ENCODE results near the gene PTPRA. TPM values are rescaled to one million over a fixed set of nuclear protein-coding genes. Genes with fewer than 3 reads are reported as not detected.

The PTPRA gene
- total and polyA plus RNA-seq, 2 of the 4 experiments (the other 2 are of a cell fraction) = 35.0 to 50.0 TPM

DNA sequence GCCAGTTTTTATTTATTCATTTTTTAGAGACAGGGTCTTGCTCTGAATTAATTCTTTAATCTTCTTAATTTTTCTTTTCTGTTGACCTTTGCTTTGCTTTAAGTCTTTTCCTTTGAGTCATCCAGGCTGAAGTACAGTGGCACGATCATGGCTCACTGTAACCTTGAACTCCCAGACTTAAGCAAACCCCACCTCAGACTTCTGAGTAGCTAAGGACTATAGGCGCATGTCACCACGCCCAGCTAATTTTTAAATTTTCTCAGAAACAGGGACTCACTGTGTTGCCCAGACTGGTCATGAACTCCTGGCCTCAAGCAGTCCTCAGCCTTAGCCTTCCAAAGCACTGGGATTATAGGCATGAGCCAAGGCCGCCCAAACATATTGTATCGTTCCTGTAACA, 98.8 kb downstream of the PTPRA start:
- intact Hi-C loops (cut with micrococcal nuclease) (no loop called here), dilution Hi-C loops (cut with HindIII; ENCODE audit: low sequenced_read_pairs, unreplicated experiment) (no loop called here), in situ Hi-C loops (cut with MboI; ENCODE audit: low sequenced_read_pairs) (no loop called here)
- ATAC-seq (ENCODE audit: low read depth) (no peak), DNase-seq (no peak)
- Histone ChIP-seq H3K27me3 (ENCODE audit: control insufficient read depth, insufficient read depth, low read length) (no peaks in the 10 kb centered on the region), H2BK120ac (ENCODE audit: low read depth, low read length) (no peak overlapping the region), H3K14ac (replicated peaks; ENCODE audit: low read depth, low read length) (no peak overlapping the region), H3K9me3 (ENCODE audit: control insufficient read depth, insufficient read depth, low read length) (no peaks in the 10 kb centered on the region), H4K8ac (ENCODE audit: low read depth in 2 of 2, low read length in 2 of 2) (no peak overlapping the region), H2BK15ac (ENCODE audit: low read depth, low read length) (no peak overlapping the region), H3K4me2 (ENCODE audit: low read depth, low read length) (no peak overlapping the region), H3K56ac (ENCODE audit: extremely low read depth, insufficient read depth, low read length) (no peak overlapping the region), H3K9me1 (ENCODE audit: insufficient read depth, low read length) (0 out of 2 replicates have a peak, but pooled peaks cover 6% of the 10 kb centered on the region), H3K23ac (ENCODE audit: low read depth, low read length) (no peak overlapping the region), H2BK5ac (ENCODE audit: low read depth, low read length, poor library complexity, severe bottlenecking) (no peak overlapping the region), H4K91ac (ENCODE audit: insufficient read depth, low read depth, low read length) (no peak overlapping the region), H4K5ac (ENCODE audit: low read depth, low read length) (no peak overlapping the region), H3K4me1 (ENCODE audit: control insufficient read depth, insufficient read depth, low read length) (no peaks in the 10 kb centered on the region), H4K20me1 (ENCODE audit: insufficient read depth, low read length) (no peaks in the 10 kb centered on the region; the same call in 1 of the 2 replicates), H3K4me3 (ENCODE audit: insufficient read depth, low read depth, low read length) (no peak overlapping the region), H3K36me3 (ENCODE audit: control insufficient read depth, insufficient read depth, low read length) (no peaks in the 10 kb centered on the region; the same call in 1 of the 2 replicates), H3K18ac (ENCODE audit: low read depth, low read length) (no peak overlapping the region), H2AFZ (replicated peaks; ENCODE audit: low read length, poor library complexity) (no peak overlapping the region), H3K4ac (ENCODE audit: low read depth, low read length) (no peak overlapping the region), H2AK9ac (replicated peaks; ENCODE audit: low read depth, low read length, poor library complexity) (no peak overlapping the region), H2AK5ac (ENCODE audit: low read depth, low read length) (no peak overlapping the region), H3K9ac (ENCODE audit: low read depth, low read length) (no peak overlapping the region), H3K79me1 (ENCODE audit: low read depth in 1 of 2, low read length in 2 of 2) (peaks cover 11 to 20% of the 10 kb centered on the region in 2 experiments; a peak in 3 of 4 replicates), H3K27ac (ENCODE audit: insufficient read depth, low read length) (no peak overlapping the region), H2BK20ac (ENCODE audit: low read depth, low read length) (no peak overlapping the region)
- ChIA-PET POLR2A (ENCODE audit: unreplicated experiment) (no interaction called here), CTCF (no interaction called here)
- TF ChIP-seq NFE2L2 (IDR thresholded peaks at IDR 0.05; ENCODE audit: low read depth, low read length) = no peak
- no peak for TF ChIP-seq CEBPB (IDR thresholded peaks at IDR 0.05; ENCODE audit: low read depth, low read length)
- TF ChIP-seq, protein P1, sequence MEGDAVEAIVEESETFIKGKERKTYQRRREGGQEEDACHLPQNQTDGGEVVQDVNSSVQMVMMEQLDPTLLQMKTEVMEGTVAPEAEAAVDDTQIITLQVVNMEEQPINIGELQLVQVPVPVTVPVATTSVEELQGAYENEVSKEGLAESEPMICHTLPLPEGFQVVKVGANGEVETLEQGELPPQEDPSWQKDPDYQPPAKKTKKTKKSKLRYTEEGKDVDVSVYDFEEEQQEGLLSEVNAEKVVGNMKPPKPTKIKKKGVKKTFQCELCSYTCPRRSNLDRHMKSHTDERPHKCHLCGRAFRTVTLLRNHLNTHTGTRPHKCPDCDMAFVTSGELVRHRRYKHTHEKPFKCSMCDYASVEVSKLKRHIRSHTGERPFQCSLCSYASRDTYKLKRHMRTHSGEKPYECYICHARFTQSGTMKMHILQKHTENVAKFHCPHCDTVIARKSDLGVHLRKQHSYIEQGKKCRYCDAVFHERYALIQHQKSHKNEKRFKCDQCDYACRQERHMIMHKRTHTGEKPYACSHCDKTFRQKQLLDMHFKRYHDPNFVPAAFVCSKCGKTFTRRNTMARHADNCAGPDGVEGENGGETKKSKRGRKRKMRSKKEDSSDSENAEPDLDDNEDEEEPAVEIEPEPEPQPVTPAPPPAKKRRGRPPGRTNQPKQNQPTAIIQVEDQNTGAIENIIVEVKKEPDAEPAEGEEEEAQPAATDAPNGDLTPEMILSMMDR (conservative IDR thresholded peaks at IDR 0.05; ENCODE audit: low read depth, low read length) = no peak
- TF ChIP-seq MXI1 (IDR thresholded peaks at IDR 0.05; ENCODE audit: borderline replicate concordance, low read depth, low read length) = no peak
- TF ChIP-seq FOS (IDR thresholded peaks at IDR 0.05; ENCODE audit: low read depth, low read length) = no peak
- TF ChIP-seq RFX5 (IDR thresholded peaks at IDR 0.05; ENCODE audit: low read depth, low read length) = no peak
- TF ChIP-seq RCOR1 (IDR thresholded peaks at IDR 0.05; ENCODE audit: insufficient replicate concordance, low read length) = no peak
- no peak for TF ChIP-seq CHD1 (IDR thresholded peaks at IDR 0.05; ENCODE audit: low read depth, low read length)
- TF ChIP-seq RAD21 (IDR thresholded peaks at IDR 0.05; ENCODE audit: low read length) = no peak
- TF ChIP-seq MAFK (IDR thresholded peaks at IDR 0.05; ENCODE audit: low read depth, low read length) = no peak
- no peak for TF ChIP-seq MAZ (IDR thresholded peaks at IDR 0.05; ENCODE audit: borderline replicate concordance, low read depth, low read length)
- WGBS, 2 experiments (ENCODE audit: extremely low coverage in 2 of 2, insufficient read length in 1 of 2) = no CpG with 5 or more reads among the region's 5 CpGs
- no TSS peak for BruUV-seq (replicated peaks)

Measured in IMR-90 (cell line).